Right atrium auricular region (tissue), 2 donors: Measurements from ENCODE around the gene RANBP17. TPM values are rescaled to one million over a fixed set of nuclear protein-coding genes. Genes with fewer than 3 reads are reported as not detected.
"Not testable (repeated sequence)": the region's sequence is repeated elsewhere in the genome, so short reads cannot be mapped to it uniquely, and the experiment has no call there.

Source experiments
- DNase-seq: peaks from one replicate; pipeline ENCODE4 v3.0.0-alpha.2; 2019; ENCODE audit warnings: low spot score
- H3K27ac ChIP-seq, 2 donors: fragments of 200-600 bp; sonication (generic); 1 replicate in 1 of 2; 2 replicates in 1 of 2; pipeline ENCODE4 v1.5.1; 2016 to 2019
- H3K27me3 ChIP-seq, 2 donors: fragments of 200-600 bp; sonication (generic); one replicate each; pipeline versions ENCODE4 v1.5.1 to v1.6.0; 2017 to 2019
- H3K36me3 ChIP-seq: fragments of 200-600 bp; sonication (generic); one replicate; pipeline ENCODE4 v1.5.1; 2016
- H3K4me1 ChIP-seq, 2 donors: fragments of 200-600 bp; sonication (generic); one replicate each; pipeline versions ENCODE4 v1.5.1 to v1.6.0; 2017 to 2019
- H3K4me3 ChIP-seq, 2 donors: fragments of 200-600 bp; sonication (generic); 1 replicate in 1 of 2; 2 replicates in 1 of 2; pipeline ENCODE4 v1.5.1; 2017 to 2019; ENCODE audit warnings: mild to moderate bottlenecking in 1 of 2, moderate library complexity in 1 of 2
- H3K9me3 ChIP-seq, 2 donors: fragments of 200-600 bp; sonication (generic); one replicate each; pipeline ENCODE4 v1.5.1; 2019
- CTCF ChIP-seq, 2 donors: fragments of 200-600 bp; sonication (generic); IDR thresholded peaks; one replicate each; pipeline ENCODE4 v1.5.1; 2019; ENCODE audit warnings: antibody characterized with exemption in 2 of 2
- total RNA-seq, 2 donors: library from RNA; depleted of rRNA; stranded (reverse); fragments of >200 nt; gene quantifications; one replicate each; pipeline ENCODE4 v1.1.0, GENCODE V29; 2016

RANBP17 gene
- total RNA-seq, 2 donors from 2014 or later = 1.4 to 3.6 TPM

DNA sequence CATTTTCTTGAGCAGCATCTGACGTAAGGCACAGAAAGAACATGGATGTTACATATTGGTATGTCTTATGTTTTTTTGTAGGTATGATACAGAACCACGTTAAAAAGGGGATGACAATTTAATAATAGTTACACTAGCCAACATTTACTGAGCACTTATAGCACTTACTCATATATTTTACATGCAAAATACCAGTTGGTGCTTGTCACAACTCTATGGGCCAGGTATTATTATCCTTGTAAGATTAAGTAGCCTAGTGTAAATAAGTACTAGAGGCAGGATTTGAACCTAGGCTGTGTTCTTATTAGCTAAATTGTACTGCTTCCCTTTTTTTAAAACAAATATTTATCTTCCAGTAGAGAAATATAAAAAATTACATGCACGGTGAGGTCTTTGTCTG is 83.5 kb downstream of the RANBP17 start:
- Histone ChIP-seq H3K4me1 (no peaks in the 10 kb centered on the region), H3K36me3 (no peaks in the 10 kb centered on the region), H3K9me3 (no peaks in the 10 kb centered on the region), H3K27me3 (no peaks in the 10 kb centered on the region), H3K27ac (no peak overlapping the region), H3K4me3 (no peak overlapping the region)
- TF ChIP-seq CTCF (IDR thresholded peaks at IDR 0.05) = no peak
- no peak for DNase-seq

GRCh38 chr5:170960567-170960966 is 98.7 kb downstream of the RANBP17 start:
- H3K4me3 ChIP-seq = no peak overlapping the region
- TF ChIP-seq CTCF (IDR thresholded peaks at IDR 0.05) = no peak
- H3K36me3 ChIP-seq = no peaks in the 10 kb centered on the region
- H3K27ac ChIP-seq = no peak overlapping the region
- no peaks in the 10 kb centered on the region for H3K27me3 ChIP-seq
- DNase-seq = no peak
- H3K4me1 ChIP-seq = no peaks in the 10 kb centered on the region
- H3K9me3 ChIP-seq = no peaks in the 10 kb centered on the region

DNA sequence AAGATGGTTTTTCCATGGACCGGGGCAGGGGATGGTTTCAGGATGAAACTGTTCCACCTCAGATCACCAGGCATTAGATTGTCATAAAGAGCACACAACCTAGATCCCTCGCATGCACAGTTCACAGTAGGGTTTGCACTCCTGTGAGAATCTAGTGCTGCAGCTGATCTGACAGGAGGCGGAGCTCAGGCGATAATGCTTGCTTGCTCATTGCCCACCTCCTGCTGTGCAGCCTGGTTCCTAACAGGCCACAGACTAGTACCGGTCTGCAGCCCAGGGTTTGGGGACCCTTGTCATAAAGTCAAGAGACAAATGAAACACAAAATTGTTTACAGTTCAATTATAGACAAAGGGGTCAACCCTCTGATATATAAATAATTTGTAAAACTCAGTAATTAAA is 101.7 kb downstream of the RANBP17 start:
- TF ChIP-seq CTCF (IDR thresholded peaks at IDR 0.05) = no peak
- no peaks in the 10 kb centered on the region for H3K4me1 ChIP-seq
- no peaks in the 10 kb centered on the region for H3K27me3 ChIP-seq
- H3K36me3 ChIP-seq = no peaks in the 10 kb centered on the region
- H3K4me3 ChIP-seq = no peak overlapping the region
- no peak for DNase-seq
- no peak overlapping the region for H3K27ac ChIP-seq
- H3K9me3 ChIP-seq = no peaks in the 10 kb centered on the region

DNA sequence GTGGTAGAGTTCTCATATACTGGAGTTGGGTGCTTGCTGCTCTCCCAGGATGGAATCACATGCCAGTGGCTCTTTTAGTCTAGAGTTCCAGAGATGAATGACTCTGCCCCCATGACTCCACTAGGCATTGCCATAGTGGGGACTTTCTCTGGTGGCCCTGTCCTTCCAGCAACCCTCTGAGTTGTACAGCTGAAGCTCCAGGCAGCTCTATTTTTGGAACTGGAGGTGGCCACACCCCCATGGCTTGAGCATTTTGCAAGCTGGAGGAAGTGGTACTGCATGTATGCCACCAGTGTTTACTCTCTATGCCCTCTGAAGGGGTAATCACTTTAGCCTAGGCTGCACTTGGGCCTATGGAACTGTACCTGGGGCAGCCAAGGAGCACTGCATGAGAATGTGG is 112.6 kb downstream of the RANBP17 start:
- TF ChIP-seq CTCF (IDR thresholded peaks at IDR 0.05) = no peak
- H3K27ac ChIP-seq = no peak overlapping the region
- H3K4me3 ChIP-seq = no peak overlapping the region
- H3K4me1 ChIP-seq = no peaks in the 10 kb centered on the region
- no peaks in the 10 kb centered on the region for H3K27me3 ChIP-seq
- H3K9me3 ChIP-seq = no peaks in the 10 kb centered on the region
- no peak for DNase-seq
- H3K36me3 ChIP-seq = no peaks in the 10 kb centered on the region

GRCh38 chr5:170980261-170980660 is 118.4 kb downstream of the RANBP17 start:
- not testable (repeated sequence) for H3K27ac ChIP-seq, H3K9me3 ChIP-seq, H3K4me3 ChIP-seq, H3K36me3 ChIP-seq, DNase-seq, H3K4me1 ChIP-seq, H3K27me3 ChIP-seq

GRCh38 chr5:170985486-170985885 is 123.7 kb downstream of the RANBP17 start:
- Histone ChIP-seq H3K36me3 (no peaks in the 10 kb centered on the region), H3K27me3 (no peaks in the 10 kb centered on the region), H3K4me3 (no peak overlapping the region), H3K9me3 (peaks cover 0 to 1% of the 10 kb centered on the region in 2 donors), H3K4me1 (no peaks in the 10 kb centered on the region), H3K27ac (no peak overlapping the region)
- no peak for DNase-seq
- no peak for TF ChIP-seq CTCF (IDR thresholded peaks at IDR 0.05)
